GM21825 (cell line): ENCODE measurements around the gene ZNF580.

Source experiments
- ATAC-seq: cut with Tn5 transposase; IDR thresholded peaks from one replicate; pipeline ENCODE4 v1.9.1; 2021; ENCODE audit warnings: mild to moderate bottlenecking, moderate library complexity; ENCODE audit not compliant: unreplicated experiment

The ZNF580 gene

GRCh38 chr19:55674841-55675660 lies 34.2 kb downstream of the ZNF580 start, which contains the start of gene EPN1:
Gene EPN1 (plus strand): TSS chr19:55675226. CDS start chr19:55678628, 3,402 bp downstream.
- peak; percentile 54 for ATAC-seq

- ATAC-seq, result no peak
Observed at GRCh38 chr19:55675661-55676354, 35.0 kb downstream of the ZNF580 start.

GRCh38 chr19:55676383-55676782 lies 35.6 kb downstream of the ZNF580 start:
- no peak for ATAC-seq

GRCh38 chr19:55676889-55677505 lies 36.2 kb downstream of the ZNF580 start:
- ATAC-seq, result no peak

GRCh38 chr19:55677572-55678028 lies 36.8 kb downstream of the ZNF580 start:
- ATAC-seq, result no peak

- ATAC-seq, result peak; percentile 65
Observed at GRCh38 chr19:55678121-55678671, 37.4 kb downstream of the ZNF580 start.

- no peak for ATAC-seq
Observed at GRCh38 chr19:55679343-55680257, 38.8 kb downstream of the ZNF580 start.

- no peak for ATAC-seq
Observed at GRCh38 chr19:55680339-55681130, 39.7 kb downstream of the ZNF580 start.

GRCh38 chr19:55681131-55682092 lies 40.6 kb downstream of the ZNF580 start:
- ATAC-seq, result no peak

- ATAC-seq, result no peak
Observed at GRCh38 chr19:55683449-55684261, 42.9 kb downstream of the ZNF580 start.

GRCh38 chr19:55684946-55685681 lies 44.3 kb downstream of the ZNF580 start:
- ATAC-seq, result no peak

- ATAC-seq, result no peak
Observed at GRCh38 chr19:55685776-55686175, 45.0 kb downstream of the ZNF580 start.

GRCh38 chr19:55686311-55687050 lies 45.7 kb downstream of the ZNF580 start:
- no peak for ATAC-seq

- no peak for ATAC-seq
Observed at GRCh38 chr19:55687281-55688201, 46.7 kb downstream of the ZNF580 start.
